OCI-LY7 (cell line): ENCODE measurements around the gene CD44. TPM values are rescaled to one million over a fixed set of nuclear protein-coding genes. Genes with fewer than 3 reads are reported as not detected.

Experiments
- BruUV-seq: library from RNA; stranded (reverse); fragments of 400-500 nt; replicated peaks from 2 replicates; lab custom pipeline; 2021; lab: Mats Ljungman, UMichigan
- CTCF ChIA-PET: fragments of 300-600 bp; sonication (Branson Sonifier 250); formaldehyde crosslinking; loops from one replicate; lab custom pipeline; 2022; ENCODE audit warnings: antibody characterized with exemption; ENCODE audit not compliant: unreplicated experiment; lab: Charles Lee
- POLR2A ChIA-PET: fragments of 300-600 bp; sonication (Branson Sonifier 250); formaldehyde crosslinking; loops from one replicate; lab custom pipeline; 2022; ENCODE audit warnings: antibody characterized with exemption; lab: Charles Lee
- DNase-seq: peaks from one replicate; pipeline ENCODE4 v3.0.0-alpha.2; 2015; ENCODE audit warnings: low spot score
- H2AFZ ChIP-seq: fragments of 200-600 bp; sonication (generic), shearing (Covaris generic); 2 replicates; pipeline ENCODE4 v1.6.1; 2014; ENCODE audit warnings: mild to moderate bottlenecking, antibody characterized with exemption, low read length, moderate library complexity
- H3K27ac ChIP-seq: fragments of 200-600 bp; sonication (generic); 2 replicates; pipeline ENCODE4 v1.5.1; 2014; ENCODE audit warnings: mixed run types, low read depth, mild to moderate bottlenecking, moderate library complexity, low read length, inconsistent platforms; ENCODE audit not compliant: poor library complexity, severe bottlenecking
- H3K36me3 ChIP-seq: fragments of 200-600 bp; sonication (generic); 2 replicates; pipeline ENCODE4 v1.6.1; 2014; ENCODE audit warnings: mild to moderate bottlenecking, antibody characterized with exemption, low read length, moderate library complexity, mixed read lengths; ENCODE audit not compliant: insufficient read depth
- H3K4me1 ChIP-seq: fragments of 200-600 bp; sonication (generic); 2 replicates; pipeline ENCODE4 v1.5.1; 2014; ENCODE audit warnings: mild to moderate bottlenecking, low read length; ENCODE audit not compliant: insufficient read depth, poor library complexity, severe bottlenecking
- H3K4me2 ChIP-seq: fragments of 200-600 bp; sonication (generic); 2 replicates; pipeline ENCODE4 v1.6.1; 2014; ENCODE audit warnings: mild to moderate bottlenecking, low read length
- H3K4me3 ChIP-seq: fragments of 200-600 bp; sonication (generic); 2 replicates; pipeline ENCODE4 v1.5.1; 2014; ENCODE audit warnings: mild to moderate bottlenecking, low read depth, low read length; ENCODE audit not compliant: poor library complexity, severe bottlenecking
- H3K79me2 ChIP-seq: fragments of 200-600 bp; sonication (generic); 2 replicates; pipeline ENCODE4 v1.6.1; 2016; ENCODE audit warnings: low read depth, mild to moderate bottlenecking, low read length, moderate library complexity, mixed read lengths; ENCODE audit not compliant: insufficient read depth
- H3K9me2 ChIP-seq: fragments of 200-600 bp; sonication (generic); 2 replicates; pipeline ENCODE4 v1.6.1; 2016; ENCODE audit warnings: mild to moderate bottlenecking, low read length, mixed read lengths; ENCODE audit not compliant: insufficient read depth
- H3K9me3 ChIP-seq: fragments of 200-600 bp; sonication (generic); 2 replicates; pipeline ENCODE4 v1.6.1; 2014; ENCODE audit warnings: mild to moderate bottlenecking, mixed run types, low read length, mixed read lengths
- H4K20me1 ChIP-seq: fragments of 200-600 bp; sonication (generic); 2 replicates; pipeline ENCODE4 v1.6.1; 2014; ENCODE audit warnings: mild to moderate bottlenecking, antibody characterized with exemption, low read length, moderate library complexity, mixed read lengths; ENCODE audit not compliant: insufficient read depth
- CTCF ChIP-seq: fragments of 200-600 bp; sonication (generic); conservative IDR thresholded peaks from 2 replicates; pipeline ENCODE4 v1.5.1; 2014; ENCODE audit warnings: mild to moderate bottlenecking, antibody characterized with exemption, low read length, moderate library complexity, mixed read lengths
- EZH2phosphoT487 ChIP-seq: fragments of 200-600 bp; sonication (generic); IDR thresholded peaks from 2 replicates; pipeline ENCODE4 v1.6.1; 2018; ENCODE audit warnings: low read depth, borderline replicate concordance, mild to moderate bottlenecking, mixed run types, antibody characterized with exemption, low read length, moderate library complexity, mixed read lengths
- intact Hi-C: fragments of 100-400 bp; cut with micrococcal nuclease; formaldehyde crosslinking; loops from one replicate; pipeline ENCODE4 v1.10.0; 2022; ENCODE audit not compliant: unreplicated experiment
- total RNA-seq, 2 experiments: library from RNA; depleted of rRNA in 1 of 2; stranded (reverse); fragments of >200 nt in 1 of 2; shearing (Covaris generic) in 1 of 2; gene quantifications; 2 replicates each; pipeline ENCODE4 v1.2.3, GENCODE V29; 2014 to 2022

CD44 gene
- total RNA-seq, 2 experiments from 2014 or later: 0.55 TPM; not detected in 1

- Histone ChIP-seq H3K9me3 (no peaks in the 10 kb centered on the region), H3K27ac (no peak overlapping the region), H3K9me2 (no peaks in the 10 kb centered on the region), H3K4me1 (peaks cover 14% of the 10 kb centered on the region), H4K20me1 (no peaks in the 10 kb centered on the region), H3K36me3 (no peaks in the 10 kb centered on the region), H2AFZ (peak overlapping the region; percentile 33; the same call in 1 of the 2 replicates), H3K4me3 (no peak overlapping the region), H3K4me2 (peak overlapping the region; percentile 41; the same call in 1 of the 2 replicates), H3K79me2 (no peaks in the 10 kb centered on the region)
- ChIA-PET CTCF (interaction anchor here (0.9 kb wide), 1 partner anchor 64 kb away, joined by 3 read pairs; no protein-coding TSS in a partner anchor), POLR2A (interaction anchor here (0.6 to 2.8 kb wide), 7 partner anchors 8 to 262 kb away, joined by 3 to 10 read pairs (median 3); no protein-coding TSS in a partner anchor)
- TF ChIP-seq EZH2phosphoT487: no peak
- TF ChIP-seq CTCF: no peak
- BruUV-seq: no TSS peak
- DNase-seq: no peak
- intact Hi-C loops: no loop called here
These were observed 34.9 kb downstream of the CD44 start for GRCh38 chr11:35173616-35174566.

- no peak overlapping the region for H3K4me3 ChIP-seq
- TF ChIP-seq EZH2phosphoT487 (no peak), CTCF (no peak)
- H3K4me2 ChIP-seq: no peak overlapping the region
- ChIA-PET CTCF (interaction anchor here (0.9 kb wide), 1 partner anchor 63 kb away, joined by 3 read pairs; no protein-coding TSS in a partner anchor), POLR2A (interaction anchor here (0.6 to 2.8 kb wide), 4 partner anchors 8 to 263 kb away, joined by 3 to 10 read pairs (median 4); no protein-coding TSS in a partner anchor)
- no TSS peak for BruUV-seq
- H3K9me3 ChIP-seq: no peaks in the 10 kb centered on the region
- H3K36me3 ChIP-seq: no peaks in the 10 kb centered on the region
- peaks cover 14% of the 10 kb centered on the region for H3K4me1 ChIP-seq
- no peak overlapping the region for H3K27ac ChIP-seq
- DNase-seq: no peak
- H2AFZ ChIP-seq: no peak overlapping the region
- no peaks in the 10 kb centered on the region for H4K20me1 ChIP-seq
- no peaks in the 10 kb centered on the region for H3K79me2 ChIP-seq
- no peaks in the 10 kb centered on the region for H3K9me2 ChIP-seq
- intact Hi-C loops: no loop called here
These were observed 35.7 kb downstream of the CD44 start for GRCh38 chr11:35174666-35175065.
